Measurements from ENCODE around the gene TRAPPC12.

Gene TRAPPC12

GRCh38 chr2:3454802-3455201, 75.3 kb downstream of the TRAPPC12 start:
- no peak for FAIRE-seq
- no peak for TF ChIP-seq CTCF (IDR thresholded peaks at IDR 0.05; ENCODE audit: insufficient read depth, missing control alignments)
- DNase-seq (ENCODE audit: insufficient read length, low spot score), result no peak

- DNase-seq (ENCODE audit: insufficient read length, low spot score) (no peak), FAIRE-seq (no peak)
- no peak for TF ChIP-seq CTCF (IDR thresholded peaks at IDR 0.05; ENCODE audit: insufficient read depth, missing control alignments)
These were observed 76.6 kb downstream of the TRAPPC12 start for GRCh38 chr2:3456125-3456524.

GRCh38 chr2:3457524-3458395, 78.3 kb downstream of the TRAPPC12 start:
- DNase-seq (ENCODE audit: insufficient read length, low spot score) (no peak), FAIRE-seq (no peak)
- TF ChIP-seq CTCF (IDR thresholded peaks at IDR 0.05; ENCODE audit: insufficient read depth, missing control alignments), result no peak

- no peak for DNase-seq (ENCODE audit: insufficient read length, low spot score)
- no peak for TF ChIP-seq CTCF (IDR thresholded peaks at IDR 0.05; ENCODE audit: insufficient read depth, missing control alignments)
- no peak for FAIRE-seq
These were observed 79.1 kb downstream of the TRAPPC12 start for GRCh38 chr2:3458396-3459184.

DNA sequence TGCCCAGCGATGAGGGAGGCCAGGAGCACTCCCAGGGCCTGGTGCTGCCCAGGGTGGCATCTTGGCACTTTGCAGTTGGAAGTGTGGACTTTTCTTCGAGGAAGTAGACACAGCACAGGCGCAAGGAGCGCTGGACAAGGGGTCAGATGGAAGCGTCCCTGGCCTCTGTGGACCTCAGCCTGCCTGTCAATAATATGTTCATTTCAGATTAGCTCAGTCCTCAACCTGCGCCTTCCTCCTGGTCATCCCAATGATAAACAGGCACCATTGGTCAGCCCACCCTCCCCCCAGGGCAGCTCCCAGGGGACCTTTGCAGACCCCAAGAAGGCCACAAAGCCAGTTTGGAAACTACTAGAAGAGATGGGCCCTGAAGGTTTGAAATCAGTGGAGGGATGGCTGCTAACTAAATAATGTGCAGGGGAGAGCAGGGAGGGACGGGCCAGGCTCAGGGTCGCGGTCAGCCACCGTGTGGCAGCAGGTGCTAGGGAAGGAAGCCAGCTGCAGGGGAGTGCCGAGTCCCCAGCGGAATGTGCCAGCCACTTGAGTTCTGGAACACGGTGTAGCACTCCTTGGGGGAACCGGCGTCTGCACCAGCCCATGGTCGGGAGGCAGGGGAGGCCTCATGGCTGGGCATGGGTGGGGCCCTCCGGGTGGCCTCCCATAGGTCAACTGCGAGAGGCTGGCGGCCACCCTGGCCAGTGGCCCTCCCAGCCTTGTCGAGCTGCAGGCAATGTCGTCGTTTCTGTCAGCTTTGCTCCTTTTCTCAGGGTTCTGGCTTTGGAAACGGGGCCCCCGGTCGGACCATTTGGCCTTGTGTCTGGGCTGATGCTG, 79.9 kb downstream of the TRAPPC12 start:
- DNase-seq (ENCODE audit: insufficient read length, low spot score), result no peak
- no peak for FAIRE-seq
- no peak for TF ChIP-seq CTCF (IDR thresholded peaks at IDR 0.05; ENCODE audit: insufficient read depth, missing control alignments)

DNA sequence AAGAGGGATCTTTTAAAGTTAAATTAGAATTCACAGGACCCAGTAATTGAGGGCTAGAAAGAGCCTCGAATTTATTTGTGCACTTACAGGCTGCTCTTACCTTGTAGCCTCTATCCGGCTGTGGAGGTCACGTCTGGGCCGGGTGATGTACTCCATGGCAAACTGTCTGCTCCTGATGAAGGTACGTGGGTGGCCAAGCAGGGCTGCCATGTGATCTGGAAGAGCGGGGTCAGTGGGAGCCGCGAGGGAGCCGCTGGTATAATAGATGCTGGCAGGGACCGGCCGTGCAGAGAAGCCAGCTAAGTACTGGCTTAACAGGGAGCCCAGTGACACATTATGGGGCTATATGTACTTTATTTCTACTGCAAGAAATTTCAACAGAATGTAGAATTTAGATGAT, 80.7 kb downstream of the TRAPPC12 start:
- FAIRE-seq (no peak), DNase-seq (ENCODE audit: insufficient read length, low spot score) (no peak)
- TF ChIP-seq CTCF (IDR thresholded peaks at IDR 0.05; ENCODE audit: insufficient read depth, missing control alignments), result no peak
